Measurements from ENCODE around the gene PKM. TPM values are rescaled to one million over a fixed set of nuclear protein-coding genes. Genes with fewer than 3 reads are reported as not detected.

The PKM gene
- total RNA-seq, 1 donor from 2014 or later, result 2,347 TPM

GRCh38 chr15:72154316-72154715 lies 76.7 kb downstream of the PKM start:
- H3K27me3 Mint-ChIP-seq (ENCODE audit: low read depth), result peaks cover 3% of the 10 kb centered on the region
- DNase-seq (ENCODE audit: low spot score), result no peak
- H3K27ac Mint-ChIP-seq, result no peak overlapping the region
- no peaks in the 10 kb centered on the region for H3K9me3 Mint-ChIP-seq
- no peak overlapping the region for H3K4me3 Mint-ChIP-seq (ENCODE audit: low read depth)
- H3K4me1 Mint-ChIP-seq (ENCODE audit: low read depth), result peaks cover 2% of the 10 kb centered on the region
- intact Hi-C loops (cut with micrococcal nuclease), result no loop called here
- no peaks in the 10 kb centered on the region for H3K36me3 Mint-ChIP-seq (ENCODE audit: low read depth)

- intact Hi-C loops (cut with micrococcal nuclease), result no loop called here
- H3K9me3 Mint-ChIP-seq, result no peaks in the 10 kb centered on the region
Measured at GRCh38 chr15:72153269-72154000, 77.6 kb downstream of the PKM start.

More at GRCh38 chr15:72153269-72154000, 77.6 kb downstream of the PKM start:
- H3K4me1 Mint-ChIP-seq (ENCODE audit: low read depth), result peaks cover 2% of the 10 kb centered on the region
- H3K36me3 Mint-ChIP-seq (ENCODE audit: low read depth), result no peaks in the 10 kb centered on the region
- no peak for DNase-seq (ENCODE audit: low spot score)
- no peak overlapping the region for H3K27ac Mint-ChIP-seq
- no peak overlapping the region for H3K4me3 Mint-ChIP-seq (ENCODE audit: low read depth)
- no peaks in the 10 kb centered on the region for H3K27me3 Mint-ChIP-seq (ENCODE audit: low read depth)

Other genes starting within 250 kb of the PKM start
- 25.1 and 26.2 TPM in 2 replicates for gene MYO9A, start 113.0 kb downstream of the PKM start, total RNA-seq
- gene SENP8, start 112.8 kb downstream of the PKM start, total RNA-seq, result 1.5 and 2.0 TPM in 2 replicates
- gene GRAMD2A, start 33.4 kb downstream of the PKM start, total RNA-seq, result not detected in 2 replicates
- 65.4 and 73.1 TPM in 2 replicates for gene PARP6, start 41.4 kb upstream of the PKM start, total RNA-seq
- gene CELF6, start 89.0 kb upstream of the PKM start, total RNA-seq, result 0.16 and 0.30 TPM in 2 replicates
- 58.2 and 63.4 TPM in 2 replicates for gene HEXA, start 144.8 kb upstream of the PKM start, total RNA-seq
- gene TMEM202, start 167.1 kb upstream of the PKM start, total RNA-seq, result not detected in 2 replicates
- gene ARIH1, start 243.1 kb upstream of the PKM start, total RNA-seq, result 139 and 141 TPM in 2 replicates

All from activated T-helper 2 cell treated with anti-CD3 and anti-CD28 coated beads, Interferon-gamma antibody, Interleukin-2, Interleukin-4, amounts not matched to agents 10 μg/mL and 5 μg/mL and 100 μg/mL, durations not matched to agents 14 hours and 24 hours and 36 hours (primary cell).